ENCODE measurements around the gene ZNF581. TPM values are rescaled to one million over a fixed set of nuclear protein-coding genes. Genes with fewer than 3 reads are reported as not detected.

Gene ZNF581
- total RNA-seq, 1 donor from 2014 or later: 36.9 TPM

DNA sequence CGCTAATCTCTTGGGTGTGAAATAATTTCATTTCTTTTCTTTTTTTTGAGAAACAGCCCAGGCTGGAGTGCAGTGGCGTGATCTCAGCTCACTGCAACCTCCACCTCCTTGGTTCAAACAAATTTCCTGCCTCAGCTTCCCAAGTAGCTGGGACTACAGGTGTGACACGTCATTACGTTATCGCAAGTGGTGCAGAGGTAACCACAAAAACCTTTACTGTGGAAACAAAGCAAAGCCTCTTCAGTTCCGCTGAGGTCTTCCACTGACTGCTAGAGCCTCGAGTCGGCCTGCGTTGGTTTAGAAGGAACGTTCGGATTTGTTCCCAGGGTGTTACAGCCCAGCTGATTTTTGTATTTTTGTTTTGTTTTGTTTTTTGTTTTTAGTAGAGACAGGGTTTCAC is 17.1 kb upstream of the ZNF581 start:
- DNase-seq (ENCODE audit: low read depth): no peak
- H3K36me3 ChIP-seq (ENCODE audit: control insufficient read depth, insufficient read depth, low read length): no peaks in the 10 kb centered on the region
- H3K27me3 ChIP-seq (ENCODE audit: control insufficient read depth, insufficient read depth, low read length): no peaks in the 10 kb centered on the region
- TF ChIP-seq, protein P1, sequence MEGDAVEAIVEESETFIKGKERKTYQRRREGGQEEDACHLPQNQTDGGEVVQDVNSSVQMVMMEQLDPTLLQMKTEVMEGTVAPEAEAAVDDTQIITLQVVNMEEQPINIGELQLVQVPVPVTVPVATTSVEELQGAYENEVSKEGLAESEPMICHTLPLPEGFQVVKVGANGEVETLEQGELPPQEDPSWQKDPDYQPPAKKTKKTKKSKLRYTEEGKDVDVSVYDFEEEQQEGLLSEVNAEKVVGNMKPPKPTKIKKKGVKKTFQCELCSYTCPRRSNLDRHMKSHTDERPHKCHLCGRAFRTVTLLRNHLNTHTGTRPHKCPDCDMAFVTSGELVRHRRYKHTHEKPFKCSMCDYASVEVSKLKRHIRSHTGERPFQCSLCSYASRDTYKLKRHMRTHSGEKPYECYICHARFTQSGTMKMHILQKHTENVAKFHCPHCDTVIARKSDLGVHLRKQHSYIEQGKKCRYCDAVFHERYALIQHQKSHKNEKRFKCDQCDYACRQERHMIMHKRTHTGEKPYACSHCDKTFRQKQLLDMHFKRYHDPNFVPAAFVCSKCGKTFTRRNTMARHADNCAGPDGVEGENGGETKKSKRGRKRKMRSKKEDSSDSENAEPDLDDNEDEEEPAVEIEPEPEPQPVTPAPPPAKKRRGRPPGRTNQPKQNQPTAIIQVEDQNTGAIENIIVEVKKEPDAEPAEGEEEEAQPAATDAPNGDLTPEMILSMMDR (IDR thresholded peaks at IDR 0.05; ENCODE audit: insufficient read depth, low read length, poor library complexity, severe bottlenecking): no peak
- H3K4me3 ChIP-seq (ENCODE audit: low read depth, low read length): no peak overlapping the region

DNA sequence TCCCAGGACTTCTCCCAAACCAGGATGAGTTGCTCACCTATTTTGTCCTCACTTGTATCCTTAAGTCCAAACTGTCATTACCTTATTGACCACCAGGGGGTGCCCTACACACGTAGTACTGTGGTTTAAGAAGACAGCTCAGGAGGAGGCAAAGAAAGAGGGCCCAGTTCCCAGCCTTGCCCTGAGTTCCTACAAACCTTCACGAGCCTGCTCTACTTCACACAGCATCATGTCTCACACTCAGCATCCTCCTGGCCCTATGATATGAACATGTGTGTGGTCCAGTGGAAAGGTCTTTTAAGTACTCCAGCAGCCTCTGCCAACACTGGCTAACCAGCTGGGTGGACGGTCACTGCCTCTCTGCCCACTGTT is 11.0 kb upstream of the ZNF581 start:
- DNase-seq (ENCODE audit: low read depth): peak; percentile 89
- Histone ChIP-seq H3K27me3 (ENCODE audit: control insufficient read depth, insufficient read depth, low read length) (no peaks in the 10 kb centered on the region), H3K36me3 (ENCODE audit: control insufficient read depth, insufficient read depth, low read length) (no peaks in the 10 kb centered on the region), H3K4me3 (ENCODE audit: low read depth, low read length) (no peak overlapping the region)
- TF ChIP-seq, protein P1 (IDR thresholded peaks at IDR 0.05; ENCODE audit: insufficient read depth, low read length, poor library complexity, severe bottlenecking): peak; percentile 80

DNA sequence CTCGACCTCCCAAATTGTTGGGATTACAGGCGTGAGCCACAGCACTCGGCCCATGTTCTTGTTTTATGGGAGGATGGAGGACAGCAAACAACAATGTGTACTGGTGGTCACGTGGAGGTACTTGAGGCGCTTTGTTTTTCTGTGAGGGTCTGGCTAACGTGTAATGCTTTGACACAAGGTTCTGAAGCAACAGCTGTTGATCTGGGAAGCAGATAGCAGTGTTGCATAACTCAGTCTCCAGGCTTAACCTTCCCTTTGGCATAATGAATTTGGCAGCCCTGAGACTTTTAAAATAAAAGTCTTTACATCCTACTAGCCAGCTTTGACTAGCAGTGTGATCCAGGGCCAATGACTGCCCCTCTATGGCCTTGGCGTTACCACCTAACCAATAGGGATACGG is 9.6 kb upstream of the ZNF581 start:
- Histone ChIP-seq H3K27me3 (ENCODE audit: control insufficient read depth, insufficient read depth, low read length) (no peaks in the 10 kb centered on the region), H3K4me3 (ENCODE audit: low read depth, low read length) (no peak overlapping the region), H3K36me3 (ENCODE audit: control insufficient read depth, insufficient read depth, low read length) (no peaks in the 10 kb centered on the region)
- DNase-seq (ENCODE audit: low read depth): no peak
- TF ChIP-seq, protein P1 (IDR thresholded peaks at IDR 0.05; ENCODE audit: insufficient read depth, low read length, poor library complexity, severe bottlenecking): no peak

DNA sequence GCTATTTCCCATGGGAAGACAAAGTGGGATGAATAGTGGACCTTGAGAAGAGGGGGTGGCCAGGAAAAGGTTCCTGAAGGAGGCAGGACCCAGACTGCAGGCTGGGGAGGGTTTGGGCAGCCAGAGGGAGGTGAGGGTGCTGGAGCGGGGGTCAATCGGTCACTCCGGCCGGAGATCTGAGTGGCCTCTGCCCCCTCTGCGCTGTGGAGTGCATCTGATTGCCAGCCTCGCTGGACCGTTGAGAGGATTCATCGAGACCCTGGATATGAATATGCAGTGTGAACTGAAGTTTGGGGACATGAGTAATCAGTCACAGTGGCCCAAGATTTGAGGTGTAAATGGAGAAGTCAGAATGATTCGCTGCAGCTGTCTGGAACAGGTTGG is 8.1 kb upstream of the ZNF581 start:
- Histone ChIP-seq H3K27me3 (ENCODE audit: control insufficient read depth, insufficient read depth, low read length) (no peaks in the 10 kb centered on the region), H3K4me3 (ENCODE audit: low read depth, low read length) (peak overlapping the region; percentile 69), H3K36me3 (ENCODE audit: control insufficient read depth, insufficient read depth, low read length) (no peaks in the 10 kb centered on the region)
- DNase-seq (ENCODE audit: low read depth): no peak
- TF ChIP-seq, protein P1 (IDR thresholded peaks at IDR 0.05; ENCODE audit: insufficient read depth, low read length, poor library complexity, severe bottlenecking): no peak

DNA sequence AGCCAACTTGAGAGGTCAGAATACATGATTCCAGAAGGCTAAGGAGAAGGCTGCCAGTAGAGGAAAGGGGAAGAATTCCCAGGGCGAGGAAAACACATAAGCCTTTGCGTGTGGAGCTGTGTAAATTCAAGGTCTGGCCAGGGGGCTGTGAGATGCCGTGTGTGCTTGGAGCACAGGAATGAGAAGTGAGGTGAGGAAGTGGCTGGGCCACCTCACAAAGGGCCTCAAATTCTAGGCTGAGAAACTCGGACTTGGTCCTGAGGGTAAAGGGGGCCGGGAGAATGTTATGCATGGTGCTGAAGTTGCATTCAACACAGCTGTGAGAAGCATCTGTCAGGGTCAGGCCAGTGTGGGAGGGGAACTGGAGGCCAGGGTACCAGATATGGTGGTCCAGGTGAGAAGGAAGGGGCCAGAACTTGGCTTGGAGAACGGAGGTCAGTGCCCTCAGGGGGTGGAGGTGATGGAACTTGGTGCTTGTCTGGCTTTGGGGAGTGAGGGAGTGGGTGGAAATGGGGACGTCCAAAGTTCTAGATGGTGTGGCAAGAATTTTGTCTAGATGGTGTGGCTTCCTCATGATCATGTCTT is 7.5 kb upstream of the ZNF581 start:
- no peaks in the 10 kb centered on the region for H3K27me3 ChIP-seq (ENCODE audit: control insufficient read depth, insufficient read depth, low read length)
- TF ChIP-seq, protein P1 (IDR thresholded peaks at IDR 0.05; ENCODE audit: insufficient read depth, low read length, poor library complexity, severe bottlenecking): no peak
- DNase-seq (ENCODE audit: low read depth): no peak
- H3K4me3 ChIP-seq (ENCODE audit: low read depth, low read length): peak overlapping the region; percentile 69
- no peaks in the 10 kb centered on the region for H3K36me3 ChIP-seq (ENCODE audit: control insufficient read depth, insufficient read depth, low read length)

DNA sequence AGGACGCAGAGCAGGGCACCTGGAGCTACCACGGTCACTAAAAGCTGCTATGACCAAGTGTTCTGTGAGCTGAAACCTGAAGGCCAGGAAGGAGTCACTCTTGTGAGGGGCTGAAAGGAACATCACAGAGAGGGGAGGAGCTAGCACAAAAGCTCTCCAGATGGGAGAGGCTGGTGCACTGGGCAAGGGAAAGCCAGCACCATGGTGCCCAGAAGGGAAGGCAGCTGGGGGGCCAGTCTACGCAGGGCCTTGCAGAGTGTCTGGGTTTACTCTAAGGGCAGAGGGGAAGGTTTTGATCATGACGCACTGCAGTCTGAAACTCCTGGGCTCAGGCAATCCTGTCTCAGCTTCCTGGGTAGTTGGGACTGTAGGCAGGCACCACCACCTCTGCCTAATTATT is 6.7 kb upstream of the ZNF581 start:
- TF ChIP-seq, protein P1 (IDR thresholded peaks at IDR 0.05; ENCODE audit: insufficient read depth, low read length, poor library complexity, severe bottlenecking): no peak
- no peak for DNase-seq (ENCODE audit: low read depth)
- no peaks in the 10 kb centered on the region for H3K27me3 ChIP-seq (ENCODE audit: control insufficient read depth, insufficient read depth, low read length)
- H3K36me3 ChIP-seq (ENCODE audit: control insufficient read depth, insufficient read depth, low read length): no peaks in the 10 kb centered on the region
- no peak overlapping the region for H3K4me3 ChIP-seq (ENCODE audit: low read depth, low read length)

All from kidney epithelial cell (primary cell).